Panc1 (cell line): ENCODE results near the gene SOBP. TPM values are rescaled to one million over a fixed set of nuclear protein-coding genes. Genes with fewer than 3 reads are reported as not detected.

Experiments used
- ATAC-seq: fragments of 200-7000 bp; cut with Tn5 transposase; 2 replicates; pipeline ENCODE4 v1.9.1; 2020; ENCODE audit warnings: mild to moderate bottlenecking, moderate library complexity
- BruUV-seq: library from RNA; stranded (reverse); fragments of 400-500 nt; replicated peaks from 2 replicates; lab custom pipeline; 2021; lab: Mats Ljungman, UMichigan
- CTCF ChIA-PET: fragments of 300-600 bp; sonication (Branson Sonifier 250); formaldehyde crosslinking; loops from one replicate; lab custom pipeline; 2022; ENCODE audit warnings: antibody characterized with exemption; lab: Charles Lee
- POLR2A ChIA-PET: fragments of 300-600 bp; sonication (Branson Sonifier 250); formaldehyde crosslinking; loops from one replicate; lab custom pipeline; 2022; ENCODE audit warnings: antibody characterized with exemption; lab: Charles Lee
- DNase-seq: peaks from one replicate; pipeline ENCODE4 v3.0.0-alpha.2; 2010; ENCODE audit warnings: low read depth, low spot score
- H3K27ac ChIP-seq: 2 replicates; pipeline ENCODE4 v1.5.1; 2011; ENCODE audit warnings: mild to moderate bottlenecking, low read length, inconsistent platforms
- H3K27me3 ChIP-seq: fragments of 200-500 bp; sonication (Bioruptor generic); 2 replicates; pipeline ENCODE4 v1.6.0; 2014; ENCODE audit warnings: low read length, inconsistent platforms; ENCODE audit not compliant: control insufficient read depth, insufficient read depth
- H3K36me3 ChIP-seq: fragments of 200-500 bp; sonication (Bioruptor generic); 2 replicates; pipeline ENCODE4 v1.5.1; 2014; ENCODE audit warnings: inconsistent platforms, mild to moderate bottlenecking, low read length, moderate library complexity; ENCODE audit not compliant: control insufficient read depth, insufficient read depth
- H3K4me1 ChIP-seq: 2 replicates; pipeline ENCODE4 v1.5.1; 2011; ENCODE audit warnings: inconsistent platforms, mild to moderate bottlenecking, low read length, moderate library complexity; ENCODE audit not compliant: control insufficient read depth, insufficient read depth
- H3K4me3 ChIP-seq, 2 experiments: 2 replicates each; pipeline ENCODE4 v1.5.1; 2011 to 2012; ENCODE audit warnings: low read depth in 2 of 2, low read length in 2 of 2, mild to moderate bottlenecking in 2 of 2, inconsistent platforms in 1 of 2, moderate library complexity in 1 of 2
- H3K9me3 ChIP-seq: fragments of 200-500 bp; sonication (Bioruptor generic); 2 replicates; pipeline ENCODE4 v1.5.1; 2014; ENCODE audit warnings: low read depth, mild to moderate bottlenecking, inconsistent platforms, low read length, moderate library complexity; ENCODE audit not compliant: control insufficient read depth, insufficient read depth
- POLR2AphosphoS5 ChIP-seq: IDR thresholded peaks from 2 replicates; pipeline ENCODE4 v1.6.1; 2012; ENCODE audit warnings: mild to moderate bottlenecking, low read depth, low read length, moderate library complexity
- SIN3A ChIP-seq: IDR thresholded peaks from 2 replicates; pipeline ENCODE4 v1.6.1; 2012; ENCODE audit warnings: low read depth, mild to moderate bottlenecking, low read length, moderate library complexity, borderline replicate concordance; ENCODE audit not compliant: insufficient read depth
- TCF7L2 ChIP-seq: IDR thresholded peaks from 2 replicates; pipeline ENCODE4 v1.6.1; 2011; ENCODE audit warnings: mild to moderate bottlenecking, low read depth, low read length, inconsistent platforms
- in situ Hi-C: cut with HindIII; loops from 2 replicates; pipeline ENCODE4 v1.10.0; 2016; ENCODE audit warnings: low sequenced_read_pairs, low pct_unique_long_range_greater_than_20kb
- intact Hi-C: fragments of 100-400 bp; cut with micrococcal nuclease; formaldehyde crosslinking; loops from one replicate; pipeline ENCODE4 v1.10.0; 2022; ENCODE audit not compliant: unreplicated experiment
- total RNA-seq: library from RNA; stranded (reverse); gene quantifications from one replicate; pipeline ENCODE4 v1.2.1, GENCODE V29; 2021; ENCODE audit not compliant: unreplicated experiment
- TF ChIP-seq, protein P1 (sequence below): fragments of 450-650 bp; IDR thresholded peaks from 2 replicates; pipeline ENCODE4 v1.5.1; 2017; ENCODE audit warnings: mild to moderate bottlenecking
- TF ChIP-seq, protein P2 (sequence below), 2 experiments: IDR thresholded peaks; 2 replicates each; pipeline ENCODE4 v1.6.1; 2011 to 2012; ENCODE audit warnings: low read depth in 2 of 2, control low read depth in 1 of 2, low read length in 1 of 2, mild to moderate bottlenecking in 1 of 2, moderate library complexity in 1 of 2; ENCODE audit not compliant: insufficient read depth in 1 of 2

The SOBP gene
- total RNA-seq, 1 experiment from 2014 or later = 9.0 TPM

DNA sequence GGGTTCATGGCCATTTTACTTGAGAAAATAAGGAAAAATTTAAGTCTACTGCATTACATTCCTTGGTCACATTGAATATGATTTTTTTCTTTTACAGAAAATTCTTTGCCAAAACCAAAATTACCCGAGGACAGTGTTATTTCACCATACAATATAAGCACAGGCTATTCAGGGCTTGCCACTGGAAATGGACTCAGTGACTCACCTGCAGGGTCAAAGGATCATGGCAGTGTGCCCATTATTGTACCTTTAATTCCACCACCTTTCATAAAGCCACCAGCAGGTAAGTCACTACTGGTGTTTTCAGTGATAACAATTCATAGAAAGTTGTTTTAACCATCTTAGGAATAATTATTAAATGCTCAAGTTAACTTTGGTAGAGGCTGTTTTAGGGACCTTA is 16.2 kb downstream of the SOBP start:
- no peak for ATAC-seq
- H3K27me3 ChIP-seq = no peaks in the 10 kb centered on the region
- H3K27ac ChIP-seq = no peak overlapping the region
- no peak for DNase-seq
- no peak overlapping the region for H3K4me3 ChIP-seq
- no peaks in the 10 kb centered on the region for H3K9me3 ChIP-seq
- in situ Hi-C loops (no loop called here), intact Hi-C loops (no loop called here)
- CTCF ChIA-PET = no interaction called here
- POLR2A ChIA-PET = interaction anchor here (1.0 kb wide), 1 partner anchor 43 kb away, joined by 3 read pairs; no protein-coding TSS in a partner anchor
- 0 out of 2 replicates have a peak, but pooled peaks cover 5% of the 10 kb centered on the region for H3K4me1 ChIP-seq
- H3K36me3 ChIP-seq = no peaks in the 10 kb centered on the region
- BruUV-seq = no TSS peak
- TF ChIP-seq POLR2AphosphoS5 (no peak), SIN3A (no peak), TCF7L2 (no peak)
- TF ChIP-seq, protein P1, sequence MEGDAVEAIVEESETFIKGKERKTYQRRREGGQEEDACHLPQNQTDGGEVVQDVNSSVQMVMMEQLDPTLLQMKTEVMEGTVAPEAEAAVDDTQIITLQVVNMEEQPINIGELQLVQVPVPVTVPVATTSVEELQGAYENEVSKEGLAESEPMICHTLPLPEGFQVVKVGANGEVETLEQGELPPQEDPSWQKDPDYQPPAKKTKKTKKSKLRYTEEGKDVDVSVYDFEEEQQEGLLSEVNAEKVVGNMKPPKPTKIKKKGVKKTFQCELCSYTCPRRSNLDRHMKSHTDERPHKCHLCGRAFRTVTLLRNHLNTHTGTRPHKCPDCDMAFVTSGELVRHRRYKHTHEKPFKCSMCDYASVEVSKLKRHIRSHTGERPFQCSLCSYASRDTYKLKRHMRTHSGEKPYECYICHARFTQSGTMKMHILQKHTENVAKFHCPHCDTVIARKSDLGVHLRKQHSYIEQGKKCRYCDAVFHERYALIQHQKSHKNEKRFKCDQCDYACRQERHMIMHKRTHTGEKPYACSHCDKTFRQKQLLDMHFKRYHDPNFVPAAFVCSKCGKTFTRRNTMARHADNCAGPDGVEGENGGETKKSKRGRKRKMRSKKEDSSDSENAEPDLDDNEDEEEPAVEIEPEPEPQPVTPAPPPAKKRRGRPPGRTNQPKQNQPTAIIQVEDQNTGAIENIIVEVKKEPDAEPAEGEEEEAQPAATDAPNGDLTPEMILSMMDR = no peak
- TF ChIP-seq, protein P2, sequence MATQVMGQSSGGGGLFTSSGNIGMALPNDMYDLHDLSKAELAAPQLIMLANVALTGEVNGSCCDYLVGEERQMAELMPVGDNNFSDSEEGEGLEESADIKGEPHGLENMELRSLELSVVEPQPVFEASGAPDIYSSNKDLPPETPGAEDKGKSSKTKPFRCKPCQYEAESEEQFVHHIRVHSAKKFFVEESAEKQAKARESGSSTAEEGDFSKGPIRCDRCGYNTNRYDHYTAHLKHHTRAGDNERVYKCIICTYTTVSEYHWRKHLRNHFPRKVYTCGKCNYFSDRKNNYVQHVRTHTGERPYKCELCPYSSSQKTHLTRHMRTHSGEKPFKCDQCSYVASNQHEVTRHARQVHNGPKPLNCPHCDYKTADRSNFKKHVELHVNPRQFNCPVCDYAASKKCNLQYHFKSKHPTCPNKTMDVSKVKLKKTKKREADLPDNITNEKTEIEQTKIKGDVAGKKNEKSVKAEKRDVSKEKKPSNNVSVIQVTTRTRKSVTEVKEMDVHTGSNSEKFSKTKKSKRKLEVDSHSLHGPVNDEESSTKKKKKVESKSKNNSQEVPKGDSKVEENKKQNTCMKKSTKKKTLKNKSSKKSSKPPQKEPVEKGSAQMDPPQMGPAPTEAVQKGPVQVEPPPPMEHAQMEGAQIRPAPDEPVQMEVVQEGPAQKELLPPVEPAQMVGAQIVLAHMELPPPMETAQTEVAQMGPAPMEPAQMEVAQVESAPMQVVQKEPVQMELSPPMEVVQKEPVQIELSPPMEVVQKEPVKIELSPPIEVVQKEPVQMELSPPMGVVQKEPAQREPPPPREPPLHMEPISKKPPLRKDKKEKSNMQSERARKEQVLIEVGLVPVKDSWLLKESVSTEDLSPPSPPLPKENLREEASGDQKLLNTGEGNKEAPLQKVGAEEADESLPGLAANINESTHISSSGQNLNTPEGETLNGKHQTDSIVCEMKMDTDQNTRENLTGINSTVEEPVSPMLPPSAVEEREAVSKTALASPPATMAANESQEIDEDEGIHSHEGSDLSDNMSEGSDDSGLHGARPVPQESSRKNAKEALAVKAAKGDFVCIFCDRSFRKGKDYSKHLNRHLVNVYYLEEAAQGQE (IDR thresholded peaks at IDR 0.05; ENCODE audit: insufficient read depth in 1 of 2, low read depth in 2 of 2, low read length in 1 of 2) = no peak

GRCh38 chr6:107509506-107509905 is 19.6 kb downstream of the SOBP start:
- Histone ChIP-seq H3K9me3 (no peaks in the 10 kb centered on the region), H3K36me3 (no peaks in the 10 kb centered on the region), H3K27ac (no peak overlapping the region), H3K27me3 (no peaks in the 10 kb centered on the region), H3K4me1 (0 out of 2 replicates have a peak, but pooled peaks cover 5% of the 10 kb centered on the region), H3K4me3 (no peak overlapping the region)
- ChIA-PET POLR2A (no interaction called here), CTCF (no interaction called here)
- intact Hi-C loops = no loop called here
- no peak for DNase-seq
- in situ Hi-C loops = no loop called here
- TF ChIP-seq, protein P1 = no peak
- TF ChIP-seq, protein P2 (IDR thresholded peaks at IDR 0.05; ENCODE audit: insufficient read depth in 1 of 2, low read depth in 2 of 2, low read length in 1 of 2) = no peak
- no peak for TF ChIP-seq POLR2AphosphoS5
- TF ChIP-seq SIN3A = no peak
- TF ChIP-seq TCF7L2 = no peak
- no TSS peak for BruUV-seq
- no peak for ATAC-seq
